RPMI7951 (cell line): Measurements from ENCODE around the gene PAX4. TPM values are rescaled to one million over a fixed set of nuclear protein-coding genes. Genes with fewer than 3 reads are reported as not detected.
A peak's percentile ranks its signal among the peaks of the same experiment; 100 is the strongest.

Experiments
- DNase-seq: peaks from one replicate; pipeline ENCODE4 v3.0.0-alpha.2; 2012; ENCODE audit warnings: low read depth
- total RNA-seq: library from RNA; depleted of rRNA; stranded (reverse); fragments of >200 nt; shearing (Covaris generic); gene quantifications from 2 replicates; pipeline ENCODE4 v1.2.3, GENCODE V29; 2014; rRNA removed

The PAX4 gene
- not detected in 2 replicates for total RNA-seq

- DNase-seq = no peak
Measured at GRCh38 chr7:127618042-127618441, at the start of gene PAX4. Gene PAX4 (minus strand): TSS chr7:127618142. CDS start chr7:127615928, 2,214 bp downstream.

- peak; percentile 60 for DNase-seq
Measured at GRCh38 chr7:127667017-127667670, 49.2 kb upstream of the PAX4 start.

- DNase-seq = no peak
Measured at GRCh38 chr7:127666602-127667001, 48.7 kb upstream of the PAX4 start.

GRCh38 chr7:127665922-127666321 lies 48.0 kb upstream of the PAX4 start:
- DNase-seq = no peak

GRCh38 chr7:127658970-127659630 lies 41.2 kb upstream of the PAX4 start:
- DNase-seq = no peak

- no peak for DNase-seq
Measured at GRCh38 chr7:127657500-127657899, 39.6 kb upstream of the PAX4 start.

GRCh38 chr7:127655720-127656119 lies 37.8 kb upstream of the PAX4 start:
- no peak for DNase-seq

GRCh38 chr7:127654404-127655394 lies 36.8 kb upstream of the PAX4 start:
- no peak for DNase-seq

GRCh38 chr7:127653396-127653795 lies 35.5 kb upstream of the PAX4 start:
- no peak for DNase-seq

GRCh38 chr7:127652333-127653248 lies 34.6 kb upstream of the PAX4 start:
- DNase-seq = peak; percentile 41

GRCh38 chr7:127651556-127652332 lies 33.8 kb upstream of the PAX4 start, which contains the start of gene SND1:
Gene SND1 (plus strand): TSS chr7:127652194. CDS start chr7:127652374, 180 bp downstream.
- peak; percentile 99 for DNase-seq

- peak; percentile 68 for DNase-seq
Measured at GRCh38 chr7:127650847-127651555, 33.1 kb upstream of the PAX4 start.

- no peak for DNase-seq
Measured at GRCh38 chr7:127648986-127649385, 31.0 kb upstream of the PAX4 start.

- no peak for DNase-seq
Measured at GRCh38 chr7:127647636-127648035, 29.7 kb upstream of the PAX4 start.

- no peak for DNase-seq
Measured at GRCh38 chr7:127644484-127644883, 26.5 kb upstream of the PAX4 start.

GRCh38 chr7:127638197-127638596 lies 20.3 kb upstream of the PAX4 start:
- no peak for DNase-seq

- DNase-seq = no peak
Measured at GRCh38 chr7:127635659-127636285, 17.8 kb upstream of the PAX4 start.

- peak; percentile 41 for DNase-seq
Measured at GRCh38 chr7:127632276-127632910, 14.5 kb upstream of the PAX4 start.
